ENCODE measurements around the gene BRS3. TPM values are rescaled to one million over a fixed set of nuclear protein-coding genes. Genes with fewer than 3 reads are reported as not detected.

The BRS3 gene
- polyA plus RNA-seq, 1 donor from 2014 or later, result 0.20 TPM

- no peaks in the 10 kb centered on the region for H3K27me3 ChIP-seq (ENCODE audit: insufficient read depth, low read depth, low read length)
- no peak overlapping the region for H3K27ac ChIP-seq (ENCODE audit: low read length)
- H3K79me2 ChIP-seq (replicated peaks; ENCODE audit: insufficient read depth, low read length), result no peaks in the 10 kb centered on the region
- no peaks in the 10 kb centered on the region for H3K36me3 ChIP-seq (ENCODE audit: insufficient read depth, low read length)
- H3K9ac ChIP-seq (ENCODE audit: low read length), result no peak overlapping the region
- H2AFZ ChIP-seq (ENCODE audit: low read depth, low read length), result no peak overlapping the region
- H3K9me3 ChIP-seq (ENCODE audit: low read length), result no peaks in the 10 kb centered on the region
- no peak overlapping the region for H3K4me3 ChIP-seq (ENCODE audit: low read length)
- TF ChIP-seq REST (IDR thresholded peaks at IDR 0.05; ENCODE audit: borderline replicate concordance) (no peak), EP300 (conservative IDR thresholded peaks at IDR 0.05; ENCODE audit: poor library complexity, severe bottlenecking) (no peak), SMC3 (conservative IDR thresholded peaks at IDR 0.05; ENCODE audit: poor library complexity) (no peak), TAF1 (IDR thresholded peaks at IDR 0.05; ENCODE audit: low read depth) (no peak), MXI1 (conservative IDR thresholded peaks at IDR 0.05; ENCODE audit: poor library complexity, severe bottlenecking) (no peak), RAD21 (conservative IDR thresholded peaks at IDR 0.05) (no peak), CTCF (IDR thresholded peaks at IDR 0.05; ENCODE audit: poor library complexity, severe bottlenecking) (no peak)
- no peak overlapping the region for H3K4me2 ChIP-seq (ENCODE audit: low read length)
- no peaks in the 10 kb centered on the region for H3F3A ChIP-seq (ENCODE audit: insufficient read depth, low read length, poor library complexity, severe bottlenecking)
- H3K9me2 ChIP-seq (ENCODE audit: insufficient read depth, low read length), result no peaks in the 10 kb centered on the region
- no peaks in the 10 kb centered on the region for H4K20me1 ChIP-seq (ENCODE audit: insufficient read depth)
Observed at GRCh38 chrX:136491832-136492231, 4.1 kb downstream of the BRS3 start.

GRCh38 chrX:136493011-136493410 lies 5.3 kb downstream of the BRS3 start:
- no peak overlapping the region for H3K4me2 ChIP-seq (ENCODE audit: low read length)
- H3F3A ChIP-seq (ENCODE audit: insufficient read depth, low read length, poor library complexity, severe bottlenecking), result no peaks in the 10 kb centered on the region
- no peaks in the 10 kb centered on the region for H3K9me3 ChIP-seq (ENCODE audit: low read length)
- no peaks in the 10 kb centered on the region for H4K20me1 ChIP-seq (ENCODE audit: insufficient read depth)
- no peaks in the 10 kb centered on the region for H3K9me2 ChIP-seq (ENCODE audit: insufficient read depth, low read length)
- peaks cover 2% of the 10 kb centered on the region for H3K79me2 ChIP-seq (replicated peaks; ENCODE audit: insufficient read depth, low read length)
- no peak for TF ChIP-seq EP300 (conservative IDR thresholded peaks at IDR 0.05; ENCODE audit: poor library complexity, severe bottlenecking)
- no peak for TF ChIP-seq POLR2AphosphoS5 (IDR thresholded peaks at IDR 0.05)
- no peak for TF ChIP-seq CTCF (IDR thresholded peaks at IDR 0.05; ENCODE audit: poor library complexity, severe bottlenecking)
- TF ChIP-seq REST (IDR thresholded peaks at IDR 0.05; ENCODE audit: borderline replicate concordance), result no peak
- no peak for TF ChIP-seq MXI1 (conservative IDR thresholded peaks at IDR 0.05; ENCODE audit: poor library complexity, severe bottlenecking)
- no peak for TF ChIP-seq EZH2 (IDR thresholded peaks at IDR 0.05; ENCODE audit: borderline replicate concordance, insufficient read depth, low read length, poor library complexity, severe bottlenecking)
- TF ChIP-seq SMC3 (conservative IDR thresholded peaks at IDR 0.05; ENCODE audit: poor library complexity), result no peak
- H3K9ac ChIP-seq (ENCODE audit: low read length), result no peak overlapping the region
- H2AFZ ChIP-seq (ENCODE audit: low read depth, low read length), result no peak overlapping the region
- H3K27me3 ChIP-seq (ENCODE audit: insufficient read depth, low read depth, low read length), result no peaks in the 10 kb centered on the region
- no peak overlapping the region for H3K27ac ChIP-seq (ENCODE audit: low read length)
- no peaks in the 10 kb centered on the region for H3K36me3 ChIP-seq (ENCODE audit: insufficient read depth, low read length)
- no peak overlapping the region for H3K4me3 ChIP-seq (ENCODE audit: low read length)

Measured in neural cell (in vitro differentiated cells).